ENCODE data around the gene SRXN1. TPM values are rescaled to one million over a fixed set of nuclear protein-coding genes. Genes with fewer than 3 reads are reported as not detected.
"Not testable (repeated sequence)": the region's sequence is repeated elsewhere in the genome, so short reads cannot be mapped to it uniquely, and the experiment has no call there.

The SRXN1 gene
- total RNA-seq, 1 experiment from 2014 or later: 158 TPM

- DNase-seq (ENCODE audit: low spot score): no peak
These were observed 3.0 kb upstream of the SRXN1 start for GRCh38 chr20:655726-656624.

- no peak for DNase-seq (ENCODE audit: low spot score)
These were observed 1.4 kb upstream of the SRXN1 start for GRCh38 chr20:654417-654750.

- no peak for DNase-seq (ENCODE audit: low spot score)
These were observed 803 bp upstream of the SRXN1 start for GRCh38 chr20:653590-654416.

GRCh38 chr20:652615-653109 is 338 bp downstream of the SRXN1 start:
- no peak for DNase-seq (ENCODE audit: low spot score)

GRCh38 chr20:651713-652614 is 1.0 kb downstream of the SRXN1 start:
- DNase-seq (ENCODE audit: low spot score): no peak

- no peak for DNase-seq (ENCODE audit: low spot score)
These were observed 2.0 kb downstream of the SRXN1 start for GRCh38 chr20:650954-651353.

- no peak for DNase-seq (ENCODE audit: low spot score)
These were observed 2.7 kb downstream of the SRXN1 start for GRCh38 chr20:650281-650680.

- no peak for DNase-seq (ENCODE audit: low spot score)
These were observed 5.5 kb downstream of the SRXN1 start for GRCh38 chr20:647479-648019.

- no peak for DNase-seq (ENCODE audit: low spot score)
These were observed 6.1 kb downstream of the SRXN1 start for GRCh38 chr20:646868-647233.

GRCh38 chr20:646107-646867 is 6.7 kb downstream of the SRXN1 start:
- DNase-seq (ENCODE audit: low spot score): no peak

GRCh38 chr20:645318-646106 is 7.5 kb downstream of the SRXN1 start:
- peak; percentile 56 for DNase-seq (ENCODE audit: low spot score)

- DNase-seq (ENCODE audit: low spot score): no peak
These were observed 8.2 kb downstream of the SRXN1 start for GRCh38 chr20:644692-645317.

- DNase-seq (ENCODE audit: low spot score): no peak
These were observed 10.4 kb downstream of the SRXN1 start for GRCh38 chr20:642398-643174.

- DNase-seq (ENCODE audit: low spot score): not testable (repeated sequence)
These were observed 11.0 kb downstream of the SRXN1 start for GRCh38 chr20:642013-642397.

GRCh38 chr20:641516-641875 is 11.5 kb downstream of the SRXN1 start:
- DNase-seq (ENCODE audit: low spot score): no peak

- DNase-seq (ENCODE audit: low spot score): no peak
These were observed 12.1 kb downstream of the SRXN1 start for GRCh38 chr20:640674-641515.

GRCh38 chr20:638579-638978 is 14.4 kb downstream of the SRXN1 start:
- DNase-seq (ENCODE audit: low spot score): no peak

- DNase-seq (ENCODE audit: low spot score): no peak
These were observed 15.4 kb downstream of the SRXN1 start for GRCh38 chr20:637559-637958.
